Tibial nerve (tissue), 4 donors: ENCODE results near the gene GPRC6A.

Experiments
- CTCF ChIP-seq, 5 experiments: fragments of 200-600 bp in 3 of 5; fragments of 450-650 bp in 2 of 5; sonication (generic) in 3 of 5; IDR thresholded peaks; one replicate each; pipeline ENCODE4 v1.5.1; 2016 to 2019; ENCODE audit warnings: antibody characterized with exemption in 5 of 5, mild to moderate bottlenecking in 3 of 5, moderate library complexity in 2 of 5
- EP300 ChIP-seq, 2 donors: sonication (generic); formaldehyde crosslinking; IDR thresholded peaks; one replicate each; pipeline ENCODE4 v1.6.1; 2017; ENCODE audit warnings: antibody characterized with exemption in 2 of 2, mild to moderate bottlenecking in 1 of 2
- POLR2A ChIP-seq, 2 donors: fragments of 450-650 bp; IDR thresholded peaks; one replicate each; pipeline ENCODE4 v1.6.1; 2017; ENCODE audit warnings: antibody characterized with exemption in 2 of 2, mild to moderate bottlenecking in 2 of 2, moderate library complexity in 2 of 2

- TF ChIP-seq CTCF (IDR thresholded peaks at IDR 0.05): no peak
- no peak for TF ChIP-seq POLR2A (IDR thresholded peaks at IDR 0.05)
- TF ChIP-seq EP300 (IDR thresholded peaks at IDR 0.05): no peak
Measured at GRCh38 chr6:116773886-116774285, 55.0 kb downstream of the GPRC6A start.
